H1 (cell line): ENCODE data around the gene MAP3K14. TPM values are rescaled to one million over a fixed set of nuclear protein-coding genes. Genes with fewer than 3 reads are reported as not detected.

Source experiments
- CBX5 ChIP-seq: fragments of 300-800, 300-1000 bp; sonication (generic); IDR thresholded peaks from 2 replicates; pipeline ENCODE4 v1.7.1; 2016; ENCODE audit warnings: antibody characterized with exemption, low read length, low read depth
- CHD1 ChIP-seq: IDR thresholded peaks from 2 replicates; pipeline ENCODE4 v1.6.1; 2012; ENCODE audit warnings: low read depth, low read length, improper control_type of control experiment
- CHD7 ChIP-seq: fragments of 300-600 bp; sonication (generic); IDR thresholded peaks from 2 replicates; pipeline ENCODE4 v1.7.1; 2012; ENCODE audit warnings: low read length, moderate library complexity, mild to moderate bottlenecking, inconsistent platforms; ENCODE audit not compliant: insufficient replicate concordance
- HDAC6 ChIP-seq: IDR thresholded peaks from one replicate; pipeline ENCODE4 v1.7.1; 2012; ENCODE audit warnings: low read depth, mild to moderate bottlenecking, inconsistent platforms, low read length, moderate library complexity
- SAP30 ChIP-seq: fragments of 300-600 bp; sonication (generic); IDR thresholded peaks from 2 replicates; pipeline ENCODE4 v1.7.1; 2012; ENCODE audit warnings: low read length, moderate library complexity, mild to moderate bottlenecking, inconsistent platforms; ENCODE audit not compliant: insufficient read depth, insufficient replicate concordance
- SIN3A ChIP-seq, 2 experiments: IDR thresholded peaks in 1 of 2; conservative IDR thresholded peaks in 1 of 2; 2 replicates each; pipeline ENCODE4 v1.6.1; 2011 to 2012; ENCODE audit warnings: low read length in 2 of 2, improper control_type of control experiment in 1 of 2, low read depth in 1 of 2, mild to moderate bottlenecking in 1 of 2
- SP1 ChIP-seq: IDR thresholded peaks from 2 replicates; pipeline ENCODE4 v1.6.1; 2011; ENCODE audit warnings: low read depth, low read length
- TCF12 ChIP-seq: IDR thresholded peaks from 2 replicates; pipeline ENCODE4 v1.6.1; 2011; ENCODE audit warnings: low read depth, mild to moderate bottlenecking, low read length
- ZNF274 ChIP-seq: IDR thresholded peaks from 2 replicates; pipeline ENCODE4 v1.7.0; 2012; ENCODE audit warnings: low read length, borderline replicate concordance; ENCODE audit errors: extremely low read depth
- polyA plus RNA-seq, 7 experiments: library from polyadenylated mRNA; depleted of rRNA in 3 of 7; stranded (reverse) in 5 of 7; unstranded in 2 of 7; fragments of >200 nt in 5 of 7; fragments of 200-250 nt in 2 of 7; gene quantifications; 1 replicate in 5 of 7; 2 replicates in 1 of 7; 4 replicates in 1 of 7; pipeline versions ENCODE4 v1.2.1 to v1.2.3, GENCODE V29; 2011 to 2013; ENCODE audit warnings: missing spikeins in 2 of 7, mixed read lengths in 2 of 7
- total RNA-seq: library from RNA; stranded (reverse); fragmentation: NEBNext Ultra II Directional; extraction: Animal tissue kit (Norgen Biotek cat#: 25700); gene quantifications from 2 replicates; pipeline ENCODE4 v1.2.1, GENCODE V29; 2021

The MAP3K14 gene
- total and polyA plus RNA-seq, 2 of the 8 experiments (the other 6 are each of a cell fraction or from before 2014, with no cell fraction given) = 5.2 to 6.1 TPM

DNA sequence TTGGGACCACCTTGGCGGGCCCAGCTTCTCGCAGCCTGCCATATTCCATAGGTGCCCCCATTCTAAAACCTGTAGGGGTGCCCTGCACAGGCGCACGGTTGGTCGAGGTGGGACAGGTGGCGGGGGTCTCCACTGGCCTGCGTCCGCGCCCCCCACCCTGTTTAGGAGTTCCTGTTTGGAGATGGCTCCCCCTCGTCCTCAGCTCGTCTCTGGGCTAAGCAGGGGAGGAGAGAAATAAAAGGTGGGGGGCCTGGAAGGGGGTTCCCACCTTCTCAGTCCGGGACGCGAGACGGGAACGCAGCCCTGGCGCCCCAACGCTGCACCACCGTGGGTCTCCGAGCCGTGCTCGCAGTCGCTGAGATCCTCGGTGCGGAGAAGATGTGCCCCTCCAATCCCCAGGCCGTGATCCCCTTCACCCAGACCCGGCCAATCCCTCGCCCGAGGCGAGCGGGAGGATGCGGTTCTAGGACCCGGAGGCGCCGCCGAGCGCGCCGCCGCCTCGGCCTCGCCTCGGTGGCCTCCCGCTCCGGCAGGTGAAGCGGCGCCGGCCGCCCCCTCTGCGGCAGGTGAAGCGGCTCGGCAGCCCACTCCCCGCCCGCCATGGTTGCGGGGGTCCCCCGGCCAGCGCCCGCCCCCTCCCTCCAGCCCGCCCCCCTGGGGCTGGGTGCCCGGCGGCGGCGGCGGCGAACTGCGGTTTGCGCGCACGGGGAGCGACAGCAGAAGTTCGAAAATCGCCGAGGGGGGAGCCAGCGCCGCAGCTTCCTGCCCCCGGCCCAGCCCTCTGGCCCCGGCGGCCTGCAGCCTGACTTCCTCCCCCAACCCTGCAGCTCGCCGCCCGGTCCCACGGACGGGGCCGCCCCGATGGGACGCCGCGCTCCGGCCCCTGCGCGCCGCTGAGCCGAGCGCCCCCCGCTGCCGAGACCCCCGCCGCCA is 95.5 kb downstream of the MAP3K14 start, which contains the start of gene FMNL1 (continued):
- no peak for TF ChIP-seq ZNF274
- no peak for TF ChIP-seq CHD1
- TF ChIP-seq CBX5 = no peak
- no peak for TF ChIP-seq TCF12
- TF ChIP-seq SP1 = no peak
- no peak; a peak in 1 of 4 replicates for TF ChIP-seq SIN3A (conservative IDR thresholded peaks at IDR 0.05 in 1 of 2, IDR thresholded peaks at IDR 0.05 in 1 of 2; ENCODE audit: low read depth in 1 of 2, low read length in 2 of 2)
- TF ChIP-seq SAP30 = no peak
- TF ChIP-seq HDAC6 = no peak
- TF ChIP-seq CHD7 = no peak
